K562 (cell line): ENCODE data around the gene PRDM11. TPM values are rescaled to one million over a fixed set of nuclear protein-coding genes. Genes with fewer than 3 reads are reported as not detected.

Source experiments
- EP300 ChIP-seq: IDR thresholded peaks from 2 replicates; pipeline ENCODE4 v1.6.1; 2012; ENCODE audit warnings: low read length, improper control_type of control experiment
- GABPB1 ChIP-seq: sonication (generic); formaldehyde crosslinking; IDR thresholded peaks from 2 replicates; pipeline ENCODE4 v1.8.0; 2022; ENCODE audit warnings: mild to moderate bottlenecking, missing genetic modification reagents
- KLF1 ChIP-seq: fragments of 450-650 bp; IDR thresholded peaks from 2 replicates; pipeline ENCODE4 v1.6.1; 2016; ENCODE audit warnings: missing genetic modification characterization, missing compliant biosample characterization
- MGA ChIP-seq: fragments of 450-650 bp; IDR thresholded peaks from 2 replicates; pipeline ENCODE4 v1.6.1; 2016; ENCODE audit warnings: mild to moderate bottlenecking, moderate library complexity
- NR4A1 ChIP-seq, 2 experiments: fragments of 250-450 bp in 1 of 2; fragments of 450-650 bp in 1 of 2; sonication (Bioruptor Pico) in 1 of 2; IDR thresholded peaks; 2 replicates each; pipeline versions ENCODE4 v1.4.0 to v1.6.1; 2016 to 2020; ENCODE audit warnings: mild to moderate bottlenecking in 2 of 2, missing compliant biosample characterization in 1 of 2, missing genetic modification characterization in 1 of 2, moderate library complexity in 1 of 2
- PHF8 ChIP-seq: fragments of 200-600 bp; sonication (generic); IDR thresholded peaks from 2 replicates; pipeline ENCODE4 v1.6.1; 2012; ENCODE audit warnings: mixed run types, mild to moderate bottlenecking, inconsistent platforms, low read length, moderate library complexity, borderline replicate concordance
- TAF1 ChIP-seq: IDR thresholded peaks from 2 replicates; pipeline ENCODE4 v1.6.1; 2011; ENCODE audit warnings: mild to moderate bottlenecking, low read length, moderate library complexity; ENCODE audit not compliant: insufficient read depth, control insufficient read depth, severe bottlenecking; ENCODE audit errors: extremely low read depth
- UBTF ChIP-seq, 2 experiments: IDR thresholded peaks; 2 replicates each; pipeline ENCODE4 v1.6.1; 2012; ENCODE audit warnings: improper control_type of control experiment in 2 of 2, low read depth in 2 of 2, low read length in 2 of 2, borderline replicate concordance in 1 of 2
- ZNF740 ChIP-seq, 3 experiments: fragments of 200-800 bp in 1 of 3; sonication (Bioruptor generic) in 1 of 3; sonication (generic) in 1 of 3; formaldehyde crosslinking in 1 of 3; IDR thresholded peaks; 2 replicates each; pipeline versions ENCODE4 v1.6.1 to v1.8.0; 2016 to 2022; ENCODE audit warnings: mild to moderate bottlenecking in 2 of 3, missing compliant biosample characterization in 2 of 3, missing genetic modification characterization in 2 of 3, missing genetic modification reagents in 1 of 3
- polyA plus RNA-seq, 8 experiments: library from polyadenylated mRNA; depleted of rRNA in 4 of 8; stranded (reverse) in 5 of 8; unstranded in 3 of 8; fragments of >200 nt; fragmentation: Nextera tagmentation in 2 of 8; fragmentation: Illumina TruSeq in 1 of 8; extraction: Ambion mirVana in 2 of 8; extraction: Trizol in 1 of 8; gene quantifications; 2 replicates each; pipeline versions ENCODE4 v1.2.1 to v1.2.3, GENCODE V29; 2011 to 2014; ENCODE audit warnings: inconsistent platforms in 1 of 8, missing spikeins in 1 of 8
- total RNA-seq, 7 experiments: library from RNA; depleted of rRNA in 6 of 7; stranded (reverse); fragments of >200 nt in 6 of 7; fragmentation: Illumina TruSeq in 2 of 7; extraction: Trizol in 2 of 7; gene quantifications; 2 replicates each; pipeline versions ENCODE4 v1.2.1 to v1.2.3, GENCODE V29; 2011 to 2021; ENCODE audit warnings: low replicate concordance in 1 of 7

The PRDM11 gene
- total and polyA plus RNA-seq, 9 of the 15 experiments (the other 6 are each of a cell fraction or from before 2014, with no cell fraction given) = 0.01 to 1.1 (median 0.29) TPM

DNA sequence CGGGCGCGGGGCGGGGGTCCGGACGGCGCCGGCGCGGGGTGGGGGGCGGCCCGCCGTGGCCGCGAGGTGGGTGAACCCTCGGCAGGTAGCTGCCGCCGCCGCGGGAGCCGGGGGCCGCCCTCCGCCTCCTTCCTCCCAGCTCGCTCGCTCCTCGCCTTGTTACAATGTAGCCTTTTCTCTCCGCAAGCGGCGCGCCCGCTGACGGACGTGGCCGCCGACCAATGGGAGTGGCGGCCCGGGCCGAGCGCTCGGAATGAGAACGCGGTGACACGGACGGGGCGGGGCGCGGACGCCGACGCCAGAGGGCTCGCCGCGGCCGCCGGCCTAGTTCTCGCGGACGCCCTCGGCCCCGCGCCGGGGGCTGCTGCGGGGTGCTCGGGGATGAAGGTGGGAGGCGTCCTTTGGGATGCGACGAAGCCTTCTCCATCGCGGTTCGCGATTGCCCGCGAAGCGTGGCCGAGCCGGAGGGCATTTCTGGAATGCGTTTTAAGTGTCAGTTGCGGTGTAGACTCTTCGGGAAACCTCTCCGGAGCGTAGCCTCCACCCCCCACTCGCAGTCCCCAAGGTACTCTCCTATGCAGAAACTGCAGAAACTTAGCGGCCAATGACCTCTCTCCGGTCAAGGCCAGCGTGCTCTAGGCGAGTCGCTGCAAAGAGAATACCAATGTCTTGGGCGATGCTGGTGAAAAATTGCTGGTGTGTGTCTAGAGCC is 734 bp downstream of the PRDM11 start (continued):
- TF ChIP-seq ZNF740 (CRISPR knock-in tag; IDR thresholded peaks at IDR 0.05) = peak; percentile 38; the same call in 1 of the 2 replicates
- TF ChIP-seq ZNF740 (tag; IDR thresholded peaks at IDR 0.05) = no peak; a peak in 1 of 4 replicates
- TF ChIP-seq PHF8 = peak; percentile 72
- peak; percentile 39; the same call in 1 of the 2 replicates for TF ChIP-seq MGA
- TF ChIP-seq EP300 = no peak
- peak; percentile 50; the same call in 1 of the 2 replicates for TF ChIP-seq KLF1 (tag)
- no peak for TF ChIP-seq NR4A1 (CRISPR knock-in tag; IDR thresholded peaks at IDR 0.05)
- TF ChIP-seq NR4A1 (tag; IDR thresholded peaks at IDR 0.05) = 0 out of 2 replicates have a peak, but pooled peaks have one; percentile 25
- TF ChIP-seq TAF1 = peak; percentile 68
- TF ChIP-seq GABPB1 (CRISPR knock-in tag) = peak; percentile 34; the same call in 1 of the 2 replicates
- 0 out of 4 replicates have a peak, but pooled peaks of 1 of the 2 experiments have one; percentile 32 for TF ChIP-seq UBTF (IDR thresholded peaks at IDR 0.05; ENCODE audit: borderline replicate concordance in 1 of 2, low read depth in 2 of 2, low read length in 2 of 2)
